Upper lobe of left lung (tissue), 4 donors: Measurements from ENCODE around the gene SLC19A2.
"Not testable (repeated sequence)": the region's sequence is repeated elsewhere in the genome, so short reads cannot be mapped to it uniquely, and the experiment has no call there.

ENCODE experiments used
- CTCF ChIP-seq, 6 experiments: fragments of 450-650 bp in 4 of 6; fragments of 200-600 bp in 2 of 6; sonication (generic) in 2 of 6; IDR thresholded peaks; one replicate each; pipeline ENCODE4 v1.5.1; 2016 to 2019; ENCODE audit warnings: antibody characterized with exemption in 6 of 6
- EP300 ChIP-seq, 4 donors: sonication (generic); formaldehyde crosslinking; IDR thresholded peaks; one replicate each; pipeline ENCODE4 v1.5.1; 2017; ENCODE audit warnings: antibody characterized with exemption in 4 of 4, control low read depth in 2 of 4
- POLR2A ChIP-seq, 4 donors: fragments of 450-650 bp; IDR thresholded peaks; one replicate each; pipeline ENCODE4 v1.5.1; 2016 to 2017; ENCODE audit warnings: antibody characterized with exemption in 4 of 4, mild to moderate bottlenecking in 2 of 4
- POLR2AphosphoS5 ChIP-seq, 2 donors: sonication (generic); formaldehyde crosslinking; IDR thresholded peaks; one replicate each; pipeline ENCODE4 v1.5.1; 2017; ENCODE audit warnings: antibody characterized with exemption in 2 of 2

- TF ChIP-seq EP300, POLR2A, CTCF, POLR2AphosphoS5 (IDR thresholded peaks at IDR 0.05): not testable (repeated sequence)
Measured at GRCh38 chr1:169503601-169504000, 17.9 kb upstream of the SLC19A2 start.
